ENCODE data around the gene ARFGAP1. TPM values are rescaled to one million over a fixed set of nuclear protein-coding genes. Genes with fewer than 3 reads are reported as not detected.
"Not testable (repeated sequence)": the region's sequence is repeated elsewhere in the genome, so short reads cannot be mapped to it uniquely, and the experiment has no call there.

Gene ARFGAP1
- total RNA-seq, 3 donors from 2014 or later: 76.5 to 85.8 (median 82.4) TPM

- intact Hi-C loops (cut with DNase I, micrococcal nuclease): no loop called here
- no peak for TF ChIP-seq CTCF (IDR thresholded peaks at IDR 0.05)
These were observed 22.7 kb upstream of the ARFGAP1 start for GRCh38 chr20:63249891-63250290.

GRCh38 chr20:63251350-63251749, 21.3 kb upstream of the ARFGAP1 start:
- H3K36me3 ChIP-seq (ENCODE audit: low read depth); ATAC-seq; H3K4me1 ChIP-seq (ENCODE audit: low read depth); H3K4me3 ChIP-seq; intact Hi-C loops (cut with DNase I, micrococcal nuclease); H3K9me3 ChIP-seq: not testable (repeated sequence)
- DNase-seq: peak in 1 of 3 donors; percentile 21

More at GRCh38 chr20:63249891-63250290, 22.7 kb upstream of the ARFGAP1 start:
- no peaks in the 10 kb centered on the region for H3K36me3 ChIP-seq (ENCODE audit: low read depth)
- ATAC-seq (no peak), DNase-seq (no peak)
- peaks cover 3% of the 10 kb centered on the region for H3K4me1 ChIP-seq (ENCODE audit: low read depth)
- no peaks in the 10 kb centered on the region for H3K9me3 ChIP-seq
- H3K4me3 ChIP-seq: no peak overlapping the region

GRCh38 chr20:63252284-63252711, 20.3 kb upstream of the ARFGAP1 start:
- intact Hi-C loops (cut with DNase I, micrococcal nuclease): no loop called here
- H3K4me1 ChIP-seq (ENCODE audit: low read depth): peaks cover 3% of the 10 kb centered on the region
- ATAC-seq: no peak
- no peak for TF ChIP-seq CTCF (IDR thresholded peaks at IDR 0.05)
- no peak overlapping the region for H3K4me3 ChIP-seq
- no peaks in the 10 kb centered on the region for H3K9me3 ChIP-seq
- DNase-seq: no peak
- no peaks in the 10 kb centered on the region for H3K36me3 ChIP-seq (ENCODE audit: low read depth)

GRCh38 chr20:63253065-63253437, 19.6 kb upstream of the ARFGAP1 start:
- ATAC-seq: no peak

GRCh38 chr20:63253438-63254231, 19.0 kb upstream of the ARFGAP1 start:
- ATAC-seq: no peak
- Histone ChIP-seq H3K4me3 (no peak overlapping the region), H3K36me3 (ENCODE audit: low read depth) (no peaks in the 10 kb centered on the region), H3K4me1 (ENCODE audit: low read depth) (peaks cover 3% of the 10 kb centered on the region), H3K9me3 (no peaks in the 10 kb centered on the region)
- no peak for DNase-seq
- TF ChIP-seq CTCF (IDR thresholded peaks at IDR 0.05): no peak
- intact Hi-C loops (cut with DNase I, micrococcal nuclease): no loop called here

More at GRCh38 chr20:63253065-63253437, 19.6 kb upstream of the ARFGAP1 start:
- intact Hi-C loops (cut with DNase I, micrococcal nuclease): no loop called here
- no peak for DNase-seq
- TF ChIP-seq CTCF (IDR thresholded peaks at IDR 0.05): no peak
- H3K4me1 ChIP-seq (ENCODE audit: low read depth): peaks cover 3% of the 10 kb centered on the region
- H3K9me3 ChIP-seq: no peaks in the 10 kb centered on the region
- H3K36me3 ChIP-seq (ENCODE audit: low read depth): no peaks in the 10 kb centered on the region
- H3K4me3 ChIP-seq: no peak overlapping the region

GRCh38 chr20:63254232-63254605, 18.4 kb upstream of the ARFGAP1 start, which contains the start of gene NKAIN4:
NKAIN4 (minus strand) TSS chr20:63254463; CDS start chr20:63254450, 13 bp downstream.
- intact Hi-C loops (cut with DNase I, micrococcal nuclease): no loop called here
- H3K36me3 ChIP-seq (ENCODE audit: low read depth): no peaks in the 10 kb centered on the region
- TF ChIP-seq CTCF (IDR thresholded peaks at IDR 0.05): no peak
- ATAC-seq (no peak), DNase-seq (no peak)
- H3K4me3 ChIP-seq: no peak within 1 kb of the TSS
- H3K9me3 ChIP-seq: no peaks in the 10 kb centered on the region
- peaks cover 3% of the 10 kb centered on the region for H3K4me1 ChIP-seq (ENCODE audit: low read depth)
